ENCODE measurements around the gene IGSF21. TPM values are rescaled to one million over a fixed set of nuclear protein-coding genes. Genes with fewer than 3 reads are reported as not detected.
"Not testable (repeated sequence)": the region's sequence is repeated elsewhere in the genome, so short reads cannot be mapped to it uniquely, and the experiment has no call there.

The IGSF21 gene
- total RNA-seq, 1 donor from 2014 or later = 4.5 TPM

DNA sequence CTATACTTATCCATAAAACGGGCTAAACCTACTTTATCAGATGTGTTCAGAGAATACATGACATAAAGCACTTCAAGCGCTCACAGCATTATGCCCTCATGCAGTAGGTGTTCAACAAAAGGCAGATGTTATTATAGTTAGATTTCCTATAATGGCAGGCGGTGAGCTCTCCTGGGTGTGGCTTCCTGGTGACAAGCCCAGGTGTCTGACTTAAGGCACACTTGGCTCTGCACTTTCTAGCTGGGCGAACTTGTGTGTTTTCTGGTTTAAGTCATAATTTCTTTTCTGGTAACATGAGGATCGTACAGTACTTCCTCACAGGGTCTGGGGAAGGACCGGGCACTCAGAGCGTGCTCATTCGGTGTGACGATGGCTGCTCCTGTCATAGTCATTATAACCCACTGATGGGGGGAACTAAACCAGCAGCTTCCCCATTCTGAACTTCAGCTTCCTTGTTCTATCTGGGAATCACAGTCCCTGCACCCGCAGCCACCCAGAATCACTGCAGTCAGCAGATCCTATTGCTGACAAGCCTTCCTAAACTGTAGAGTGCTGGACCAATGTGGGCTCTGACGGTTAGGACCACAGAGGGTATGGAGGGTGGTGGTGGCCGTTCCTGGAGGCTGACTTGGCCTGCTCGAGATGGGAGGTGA is 52.8 kb downstream of the IGSF21 start:
- DNase-seq (ENCODE audit: low spot score) = peak; percentile 69
- intact Hi-C loops (cut with DNase I) = no loop called here
- ATAC-seq = peak; percentile 92

DNA sequence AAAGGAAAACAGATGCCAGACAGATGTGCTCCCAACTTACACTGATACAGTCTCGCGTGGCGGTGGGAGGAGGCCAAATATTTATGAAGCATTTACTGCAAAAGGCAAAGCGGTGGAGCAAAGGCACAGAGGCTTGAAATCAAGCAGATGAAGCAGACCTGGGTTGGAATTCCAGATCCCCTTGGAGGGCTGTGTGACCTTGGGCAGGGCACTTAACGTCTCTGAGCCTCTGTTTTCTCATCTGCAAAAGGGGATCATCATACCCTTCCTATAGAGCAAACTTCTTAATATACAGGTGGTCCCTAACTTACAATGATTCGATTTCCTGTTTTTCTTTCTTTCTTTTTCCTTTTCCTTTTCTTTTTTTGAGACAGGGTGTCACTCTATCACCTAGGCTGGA is 54.1 kb downstream of the IGSF21 start:
- no peak for DNase-seq (ENCODE audit: low spot score)
- intact Hi-C loops (cut with DNase I) = no loop called here
- ATAC-seq = no peak

DNA sequence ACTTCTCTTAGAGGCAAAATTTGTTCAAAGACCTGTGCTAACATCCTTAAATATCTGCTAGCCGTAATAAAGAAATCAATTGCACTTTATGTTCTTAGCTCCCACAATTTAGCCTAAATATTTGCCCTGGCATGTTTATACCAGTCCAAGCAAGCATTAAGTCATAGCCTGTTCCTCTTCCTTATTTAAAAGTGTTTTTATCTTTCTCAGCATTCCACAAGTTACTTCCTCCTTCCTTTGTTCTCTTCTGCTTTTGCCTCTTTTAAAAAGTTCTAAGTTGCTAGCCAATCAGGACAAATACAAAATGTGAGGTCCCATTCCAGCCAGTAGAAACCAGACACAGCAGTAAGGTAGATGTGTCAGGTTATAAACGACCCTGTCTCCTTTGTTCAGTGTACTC is 58.0 kb downstream of the IGSF21 start:
- ATAC-seq; intact Hi-C loops (cut with DNase I): not testable (repeated sequence)

DNA sequence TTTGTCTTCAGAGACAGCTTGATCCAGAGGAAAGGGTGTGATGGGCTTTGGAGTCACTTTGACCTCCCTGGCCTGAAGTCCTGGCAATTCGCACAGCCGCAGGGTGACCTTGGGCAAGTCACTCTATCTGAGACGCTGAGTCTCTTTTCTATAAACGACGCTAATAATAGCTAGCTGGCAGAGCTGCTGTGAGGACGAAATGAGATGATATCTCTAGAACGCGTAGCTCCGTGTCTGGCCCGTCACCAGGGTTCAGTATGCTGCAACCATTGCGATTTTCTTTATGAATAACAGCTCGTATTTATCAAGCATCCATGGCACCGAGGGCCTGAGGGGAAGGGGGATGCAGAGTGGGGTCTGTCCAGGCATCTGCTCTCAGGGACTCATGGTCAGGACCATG is 58.7 kb downstream of the IGSF21 start:
- no peak for DNase-seq (ENCODE audit: low spot score)
- intact Hi-C loops (cut with DNase I) = no loop called here
- no peak for ATAC-seq

More for the DNA sequence above, 58.0 kb downstream of the IGSF21 start:
- DNase-seq (ENCODE audit: low spot score) = not testable (repeated sequence)

DNA sequence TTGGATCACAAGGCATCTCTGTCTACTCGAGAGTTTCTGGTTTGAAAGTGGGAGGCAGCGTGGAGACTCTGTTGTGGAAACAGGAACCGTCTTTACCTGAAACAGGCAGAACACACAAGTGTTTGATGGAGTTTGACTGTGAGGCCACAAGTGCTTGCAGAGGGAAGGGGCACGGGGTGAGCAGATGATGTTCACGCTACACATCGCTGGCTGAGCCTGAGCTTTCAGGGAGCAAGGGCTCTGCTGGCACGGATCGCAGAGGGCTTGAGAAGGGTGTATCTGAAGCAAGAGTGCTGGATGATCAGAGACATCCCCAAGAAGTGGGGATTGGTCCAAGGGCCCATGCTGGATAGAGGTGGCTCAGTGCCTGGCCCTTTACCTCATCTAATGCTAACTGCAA is 59.3 kb downstream of the IGSF21 start:
- intact Hi-C loops (cut with DNase I) = no loop called here
- no peak for DNase-seq (ENCODE audit: low spot score)
- no peak for ATAC-seq

DNA sequence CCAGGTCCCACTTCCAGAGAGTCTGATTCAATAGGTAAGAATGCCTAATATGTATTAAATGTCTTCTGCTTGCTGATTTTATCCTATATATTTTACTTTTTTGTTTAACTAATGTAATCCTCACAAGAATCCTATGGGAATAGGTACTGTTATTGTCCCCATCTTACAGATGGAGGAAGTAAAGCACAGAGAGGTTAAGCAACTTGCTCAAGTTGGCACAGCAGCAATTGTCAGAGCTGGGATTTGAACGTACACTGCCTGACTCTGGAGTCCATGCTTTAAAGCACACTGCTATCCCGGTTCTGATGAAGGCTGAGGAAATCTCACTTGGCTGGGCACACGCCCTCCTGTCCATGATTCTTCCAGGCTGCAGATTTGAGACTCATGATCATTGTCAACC is 62.8 kb downstream of the IGSF21 start:
- intact Hi-C loops (cut with DNase I) = no loop called here
- ATAC-seq (no peak), DNase-seq (ENCODE audit: low spot score) (no peak)

DNA sequence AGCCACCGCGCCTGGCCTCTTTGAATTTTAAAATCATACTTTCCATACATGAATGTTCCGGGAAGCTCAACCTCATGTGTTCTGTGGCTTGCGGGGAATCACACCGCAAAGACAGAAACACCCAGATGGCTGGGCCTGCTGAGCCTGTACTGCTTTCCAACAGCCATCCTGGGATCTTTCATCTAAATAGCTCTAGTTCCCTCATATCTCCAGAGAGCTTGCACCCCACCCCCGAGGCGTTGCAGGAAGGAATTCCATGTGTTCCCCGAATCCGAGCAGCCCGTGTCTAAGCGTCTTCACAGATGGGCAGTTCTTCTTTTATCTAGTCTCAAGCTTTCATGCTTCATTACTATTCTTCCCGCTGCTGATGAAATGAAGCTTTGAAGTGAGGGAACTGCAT is 66.4 kb downstream of the IGSF21 start:
- intact Hi-C loops (cut with DNase I) = no loop called here
- ATAC-seq = no peak
- no peak for DNase-seq (ENCODE audit: low spot score)

DNA sequence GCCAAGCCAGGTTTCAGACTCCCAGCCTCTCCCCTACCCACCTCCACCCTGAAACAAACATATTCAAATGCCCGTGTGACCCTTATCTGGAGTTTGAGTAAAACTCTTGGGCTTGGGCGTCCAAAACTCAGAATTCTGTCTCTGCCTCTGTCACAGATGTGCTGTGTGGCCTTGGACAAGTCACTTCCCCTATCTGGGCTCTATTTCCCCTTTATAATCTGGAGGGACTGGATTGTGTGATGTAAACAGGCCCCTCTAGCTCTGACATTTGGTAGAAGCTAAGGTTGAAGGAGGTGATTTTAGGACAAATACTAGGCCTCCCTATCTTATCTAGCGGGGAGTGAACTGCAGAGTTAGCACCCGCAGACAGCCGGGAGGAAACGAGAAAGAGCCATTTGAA is 67.5 kb downstream of the IGSF21 start:
- intact Hi-C loops (cut with DNase I) = no loop called here
- DNase-seq (ENCODE audit: low spot score) (no peak), ATAC-seq (no peak)

DNA sequence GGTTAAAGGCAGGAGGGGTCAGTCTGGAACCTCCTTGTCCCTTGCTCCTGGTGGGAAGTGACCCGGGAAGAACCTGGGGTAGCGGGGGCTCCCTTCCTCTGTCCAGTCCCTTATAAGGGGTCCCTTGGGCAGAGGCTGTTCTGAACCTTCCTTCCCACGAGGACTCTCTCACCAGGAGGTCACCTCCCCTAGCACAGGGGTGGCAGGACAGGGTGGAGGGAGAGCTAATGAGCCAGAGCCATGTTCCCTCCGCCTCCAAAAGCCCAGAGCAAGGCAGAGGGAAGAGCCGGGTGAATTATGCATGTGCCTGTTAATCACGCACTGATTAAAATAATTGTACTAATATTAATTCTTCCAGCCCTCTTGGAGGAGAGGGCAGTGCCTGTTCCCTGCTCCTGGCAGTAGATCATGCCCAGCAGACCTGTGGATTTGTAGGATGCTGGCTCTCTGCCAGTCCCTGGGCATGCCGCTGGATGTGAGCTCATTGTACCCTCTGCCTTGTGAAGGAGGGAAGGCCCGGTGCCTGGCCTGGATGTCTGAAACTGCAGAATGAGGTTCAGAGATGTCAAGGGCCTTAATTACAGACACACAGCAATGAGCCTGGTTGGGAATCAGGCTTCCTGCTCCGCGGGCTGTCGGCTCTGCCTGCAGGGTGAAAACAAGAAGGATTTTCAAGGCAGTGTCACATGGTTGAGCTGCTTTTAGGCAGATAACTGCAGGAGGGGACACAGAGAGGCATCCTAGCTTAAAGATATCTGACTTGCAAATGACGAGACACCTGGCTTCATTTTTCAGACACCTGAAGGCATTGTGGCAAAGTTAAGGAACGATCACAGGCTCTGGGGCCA is 68.2 kb downstream of the IGSF21 start:
- intact Hi-C loops (cut with DNase I) = no loop called here
- ATAC-seq (no peak), DNase-seq (ENCODE audit: low spot score) (no peak)

DNA sequence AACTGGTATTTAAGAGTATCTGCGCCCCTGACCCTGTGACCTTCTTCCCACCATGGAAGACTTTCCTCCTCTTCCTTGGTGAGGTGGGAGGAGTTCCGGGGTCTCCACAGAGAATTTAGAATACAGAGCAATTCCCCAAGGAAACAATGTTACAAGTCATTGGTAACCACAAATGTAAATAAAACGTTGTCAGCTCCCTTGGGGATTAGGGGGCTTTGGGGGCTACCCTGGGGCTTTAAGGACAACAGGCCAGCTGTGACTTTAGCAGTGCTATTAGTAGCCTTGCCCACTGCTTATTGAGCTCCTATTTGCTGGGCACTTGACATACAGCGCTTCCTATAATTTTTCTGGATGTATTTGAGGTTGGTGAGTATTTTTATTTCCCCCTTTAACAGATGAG is 69.0 kb downstream of the IGSF21 start:
- DNase-seq (ENCODE audit: low spot score) (no peak), ATAC-seq (no peak)
- intact Hi-C loops (cut with DNase I) = no loop called here

DNA sequence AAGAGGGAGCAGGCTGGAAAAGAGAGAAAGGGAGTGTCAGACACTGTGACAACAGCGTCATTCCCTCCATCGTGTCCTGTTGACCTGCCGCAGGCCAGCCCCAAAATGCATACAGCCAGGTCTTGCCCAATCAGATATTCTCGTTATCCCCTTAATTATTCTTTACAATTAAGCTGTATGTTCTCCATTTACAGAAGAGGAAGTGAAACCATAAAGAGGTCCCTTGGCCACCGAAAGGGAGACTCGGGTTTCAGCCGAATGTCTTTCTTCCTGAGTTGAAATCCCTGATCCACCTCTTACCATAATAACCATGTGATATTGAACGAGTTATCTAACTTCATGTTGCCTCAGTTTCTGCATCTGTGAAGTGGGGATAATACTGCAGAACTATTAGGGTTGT is 70.5 kb downstream of the IGSF21 start:
- intact Hi-C loops (cut with DNase I) = no loop called here
- DNase-seq (ENCODE audit: low spot score) = no peak
- no peak for ATAC-seq

DNA sequence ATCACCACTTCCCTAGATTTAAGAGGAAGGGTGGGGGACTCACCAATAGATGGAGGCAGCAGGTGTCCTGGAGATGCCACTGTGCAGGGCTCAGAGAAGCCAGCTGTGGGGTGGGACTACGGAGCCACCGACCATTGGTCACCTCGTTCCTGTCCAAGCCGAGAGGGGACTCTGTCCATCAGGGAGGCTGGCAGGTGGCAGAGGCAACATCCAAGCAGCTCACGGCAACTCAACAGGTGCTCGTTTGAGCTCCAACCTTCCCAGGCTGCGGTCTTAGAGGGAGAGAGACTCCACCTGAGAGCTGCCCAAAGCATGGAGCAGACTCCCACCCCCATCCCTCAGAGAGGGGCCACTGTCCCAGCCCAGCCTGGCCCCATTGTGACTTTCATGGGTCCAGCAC is 71.4 kb downstream of the IGSF21 start:
- no peak for DNase-seq (ENCODE audit: low spot score)
- intact Hi-C loops (cut with DNase I) = no loop called here
- ATAC-seq = no peak

DNA sequence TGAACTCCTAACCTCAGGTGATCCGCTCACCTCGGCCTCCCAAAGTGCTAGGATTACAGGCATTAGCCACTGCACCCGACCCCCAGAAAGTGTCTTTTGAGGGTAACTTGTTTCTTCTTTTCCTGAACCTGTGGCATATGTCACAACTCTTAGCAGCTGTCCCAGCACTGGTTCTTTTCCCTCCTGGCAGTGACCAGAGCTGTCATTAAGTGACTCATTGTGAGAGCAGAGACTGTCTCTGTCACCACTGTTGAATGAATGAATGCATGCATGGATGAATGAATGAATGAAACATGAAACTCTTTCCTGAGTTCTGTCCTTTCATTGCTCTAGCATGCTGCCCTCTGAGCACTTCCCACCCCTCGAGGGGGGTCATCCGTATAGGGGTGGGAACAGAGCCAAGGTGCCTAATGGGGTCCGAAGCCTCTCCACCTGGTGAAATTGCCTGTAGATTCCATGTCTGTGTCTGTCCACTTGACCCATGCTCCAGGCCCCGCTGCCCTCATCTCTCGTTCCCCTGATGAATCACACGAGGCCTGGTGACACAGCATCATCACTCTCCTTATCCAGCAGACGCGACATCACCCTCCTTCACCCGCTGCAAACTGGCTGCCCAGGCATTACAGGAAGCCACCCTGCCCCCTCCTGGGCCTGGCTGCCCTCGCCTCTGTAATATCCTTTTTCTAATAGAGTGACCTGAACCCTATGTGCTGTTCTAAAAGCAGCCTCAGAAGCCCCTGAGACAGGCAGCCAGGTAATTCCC is 75.0 kb downstream of the IGSF21 start:
- DNase-seq (ENCODE audit: low spot score) = no peak
- peak; percentile 50 for ATAC-seq
- intact Hi-C loops (cut with DNase I) = no loop called here

DNA sequence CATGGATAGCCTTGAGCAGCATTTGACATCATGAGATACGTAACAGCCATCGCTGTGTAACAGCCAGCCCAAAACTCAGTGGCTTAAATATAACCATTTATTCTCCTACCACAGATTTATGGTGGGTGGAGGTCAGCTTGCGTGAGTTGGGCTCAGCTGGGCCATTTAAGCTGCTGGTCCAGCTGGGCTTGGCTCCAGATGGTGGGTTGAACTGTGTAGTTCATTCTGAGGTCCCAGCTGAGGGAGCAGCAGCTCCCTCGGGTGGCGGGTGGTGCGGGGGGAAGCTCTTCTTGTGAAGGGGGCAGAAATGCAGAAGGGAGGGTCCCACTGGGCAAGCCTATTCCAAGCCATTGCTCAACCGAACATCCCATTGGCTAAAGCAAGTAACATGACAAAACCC is 75.9 kb downstream of the IGSF21 start:
- ATAC-seq (no peak), DNase-seq (ENCODE audit: low spot score) (no peak)
- intact Hi-C loops (cut with DNase I) = no loop called here

DNA sequence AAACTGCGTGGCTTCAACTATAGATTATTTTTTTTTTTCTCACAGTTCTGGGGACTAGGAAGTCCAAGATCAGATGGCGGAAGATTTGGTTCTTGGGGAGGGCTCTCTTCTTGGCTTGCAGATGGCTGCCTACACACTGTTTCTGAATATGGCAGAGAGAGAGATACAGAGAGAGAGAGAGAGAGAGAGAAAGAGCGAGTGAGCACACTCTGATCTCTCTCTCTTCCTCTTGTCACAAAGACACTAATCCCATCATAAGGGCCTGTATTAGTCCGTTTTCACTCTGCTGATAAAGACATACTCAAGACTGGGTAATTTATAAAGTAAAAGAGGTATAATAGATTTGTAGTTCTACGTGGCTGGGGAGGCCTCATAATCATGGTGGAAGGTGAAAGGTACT is 79.5 kb downstream of the IGSF21 start:
- no peak for DNase-seq (ENCODE audit: low spot score)
- no peak for ATAC-seq
- intact Hi-C loops (cut with DNase I) = no loop called here

DNA sequence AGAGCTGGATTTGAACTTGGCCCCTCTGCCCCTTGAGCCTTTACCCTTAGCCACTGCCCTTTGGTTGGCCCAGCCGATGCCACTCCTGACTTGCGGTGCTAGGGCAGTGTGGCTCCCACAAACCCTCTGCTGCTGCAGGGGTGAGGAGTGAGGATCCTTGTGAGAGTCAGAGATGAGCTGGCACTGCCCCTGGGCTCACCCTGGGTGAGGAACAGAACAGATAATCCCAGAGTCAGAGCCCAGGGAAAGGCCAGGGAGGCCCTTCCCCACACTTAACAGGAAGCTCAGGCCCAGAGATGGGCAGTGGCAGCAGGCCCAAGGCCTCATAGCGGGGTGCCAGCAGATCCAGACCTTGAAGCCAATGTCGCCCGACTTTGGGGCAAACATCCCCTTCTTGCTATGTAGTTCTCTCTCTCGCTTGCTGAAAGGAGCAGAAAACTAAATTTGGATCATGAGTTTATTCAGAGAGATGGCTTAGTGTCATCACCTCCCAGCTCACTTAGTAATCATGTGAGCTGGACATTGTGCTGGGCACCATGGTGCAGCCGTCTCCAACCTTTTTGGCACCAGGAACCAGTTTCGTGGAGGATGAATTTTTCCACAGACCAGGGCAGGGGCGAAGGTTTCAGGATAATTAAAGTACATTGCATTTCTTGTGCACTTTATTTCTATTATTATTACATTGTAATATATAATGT is 81.4 kb downstream of the IGSF21 start:
- ATAC-seq = no peak
- intact Hi-C loops (cut with DNase I) = no loop called here
- DNase-seq (ENCODE audit: low spot score) = no peak

DNA sequence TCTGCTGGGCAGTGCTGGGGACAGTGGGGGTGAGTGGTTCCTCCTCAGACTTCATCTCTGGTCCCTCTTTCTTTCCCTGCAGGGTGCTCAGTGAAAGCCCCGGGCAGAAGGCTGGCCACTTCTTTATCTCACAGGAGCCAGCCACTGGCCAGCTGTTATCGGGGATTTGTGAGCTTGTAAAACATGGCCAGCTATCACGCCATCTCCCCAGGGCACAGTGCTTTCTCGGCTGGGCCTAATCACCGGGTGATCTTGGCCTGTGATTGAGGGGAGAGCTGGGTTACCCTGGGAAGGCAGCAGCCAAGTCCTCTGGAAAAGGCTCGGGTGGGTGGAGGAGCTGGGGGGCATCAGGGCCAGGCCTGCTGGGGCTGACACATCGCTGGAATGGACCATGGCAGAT is 83.0 kb downstream of the IGSF21 start:
- DNase-seq (ENCODE audit: low spot score) (no peak), ATAC-seq (no peak)
- intact Hi-C loops (cut with DNase I) = no loop called here

DNA sequence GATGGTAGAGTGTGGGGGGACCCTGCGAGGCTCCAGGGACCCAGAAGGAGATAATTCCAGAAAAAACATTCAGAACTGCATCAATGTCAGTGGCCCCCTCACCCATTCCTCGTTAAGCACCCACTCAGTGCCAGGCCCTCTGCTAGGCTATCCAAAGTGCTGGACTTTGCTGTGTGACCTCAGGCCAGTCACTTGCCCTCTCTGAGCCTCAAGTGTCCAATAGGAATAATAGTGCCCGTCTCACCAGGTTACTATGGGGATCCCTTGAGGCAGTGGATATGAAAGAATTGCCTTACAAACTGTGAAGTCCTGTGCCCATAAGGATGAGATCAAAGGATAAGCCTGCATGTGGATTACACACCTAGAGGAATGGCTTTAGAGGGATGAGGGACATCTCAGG is 83.4 kb downstream of the IGSF21 start:
- intact Hi-C loops (cut with DNase I) = no loop called here
- ATAC-seq (no peak), DNase-seq (ENCODE audit: low spot score) (no peak)

DNA sequence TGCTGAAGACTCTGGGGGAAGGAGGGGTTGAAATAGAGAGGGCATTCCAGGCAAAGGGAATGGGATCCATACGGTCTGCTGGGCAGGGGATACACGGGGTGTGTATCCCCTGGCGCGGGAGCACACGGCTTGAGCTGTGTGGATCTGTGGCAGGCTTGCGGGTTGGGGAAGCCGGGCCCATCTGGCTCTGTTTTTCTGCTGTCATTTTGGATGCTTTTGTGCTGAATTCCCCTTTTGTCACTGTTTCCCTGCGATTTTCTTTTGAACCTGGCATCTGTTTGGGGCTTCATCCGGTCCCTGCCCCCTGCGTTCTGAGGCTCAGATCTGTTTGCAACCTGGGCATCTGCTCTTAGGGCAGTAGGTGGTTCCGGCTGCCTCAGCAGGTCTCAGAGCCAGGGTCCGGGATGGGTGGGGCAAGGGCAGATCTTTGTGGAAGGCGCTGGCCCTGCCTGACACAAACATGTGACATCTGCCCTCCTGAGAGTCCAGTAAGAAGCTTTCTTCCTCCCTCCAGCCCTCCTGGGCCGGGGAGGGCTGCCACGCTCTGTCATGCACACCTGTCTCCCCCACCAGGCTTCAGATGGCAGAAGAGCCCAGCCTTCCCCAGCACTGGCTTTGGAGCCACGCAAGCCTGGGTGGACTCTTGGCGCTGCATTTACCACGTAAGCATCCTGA is 84.0 kb downstream of the IGSF21 start:
- no peak for ATAC-seq
- intact Hi-C loops (cut with DNase I) = no loop called here
- DNase-seq (ENCODE audit: low spot score) = no peak

Data from sciatic nerve (tissue), 2 donors.